NCI-H146 treated with DMSO at 0.1 percent for 48 hours (cell line): ENCODE data around the gene ZNF787.

ENCODE experiments used
- DNase-seq: peaks from one replicate; lab custom pipeline; 2025; ENCODE audit not compliant: unreplicated experiment; lab: John Stamatoyannopoulos, UW

ZNF787 gene

GRCh38 chr19:56123266-56123891 lies 2.3 kb upstream of the ZNF787 start:
- DNase-seq: no peak

DNA sequence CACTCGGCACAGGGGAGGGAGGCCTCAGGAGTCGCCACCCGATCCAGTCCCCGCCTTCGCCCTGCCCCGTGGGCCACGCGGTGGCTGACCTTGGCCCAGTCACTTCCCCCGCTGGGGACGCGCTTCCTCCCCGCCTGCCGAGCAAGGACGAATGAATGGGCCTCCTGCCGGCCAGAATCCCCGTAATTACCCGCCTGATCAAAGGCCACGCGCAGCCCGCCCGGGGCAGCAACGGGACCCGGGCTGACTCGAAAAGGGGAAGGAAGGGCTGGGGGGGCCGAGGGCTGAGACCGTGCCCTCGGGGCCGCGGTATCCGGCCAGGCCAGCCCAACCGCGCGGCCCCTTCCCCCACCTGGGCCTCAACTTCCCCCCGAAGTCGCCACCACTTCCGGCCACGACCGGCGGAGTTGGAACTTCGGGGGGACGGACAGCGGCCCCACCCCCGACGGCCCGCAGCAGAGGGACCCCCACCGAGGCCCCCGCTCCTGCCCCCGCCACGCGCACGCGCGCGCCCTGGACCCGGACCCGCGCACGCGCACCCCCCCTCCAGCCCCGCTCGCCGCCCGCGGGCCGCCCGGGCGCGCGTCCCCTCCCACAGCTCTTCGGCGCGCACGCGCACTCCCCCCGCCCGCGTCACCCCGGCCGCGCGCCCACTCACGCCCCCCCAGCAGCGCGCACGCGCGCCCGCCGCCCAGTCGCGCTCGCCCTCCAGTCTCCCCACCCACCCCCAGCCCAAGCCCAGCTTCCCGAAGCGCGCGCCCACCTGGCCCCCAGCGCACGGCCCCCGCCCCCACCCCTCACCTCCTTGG lies 520 bp downstream of the ZNF787 start:
- peak; percentile 68 for DNase-seq

GRCh38 chr19:56120002-56120370 lies 1.1 kb downstream of the ZNF787 start:
- DNase-seq: no peak

DNA sequence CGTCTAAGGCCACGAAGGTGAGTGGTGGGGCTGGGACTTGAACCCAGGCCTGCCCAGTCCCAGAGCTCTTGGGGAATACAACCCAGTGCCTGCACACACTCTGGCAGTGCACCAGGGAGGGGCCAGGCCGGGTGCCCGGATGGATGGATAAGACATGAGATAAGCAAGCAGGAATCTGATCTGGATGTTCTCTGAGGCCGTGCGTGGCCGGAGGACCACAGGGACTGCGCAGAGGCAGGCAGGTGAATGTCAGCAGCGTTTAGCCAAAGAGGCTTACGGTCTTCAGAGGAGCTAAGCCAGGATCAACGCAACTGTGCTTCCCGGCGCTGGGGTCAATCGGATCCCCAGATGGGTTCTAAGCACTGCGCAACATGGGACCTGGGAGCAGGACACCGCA lies 1.5 kb downstream of the ZNF787 start:
- no peak for DNase-seq

DNA sequence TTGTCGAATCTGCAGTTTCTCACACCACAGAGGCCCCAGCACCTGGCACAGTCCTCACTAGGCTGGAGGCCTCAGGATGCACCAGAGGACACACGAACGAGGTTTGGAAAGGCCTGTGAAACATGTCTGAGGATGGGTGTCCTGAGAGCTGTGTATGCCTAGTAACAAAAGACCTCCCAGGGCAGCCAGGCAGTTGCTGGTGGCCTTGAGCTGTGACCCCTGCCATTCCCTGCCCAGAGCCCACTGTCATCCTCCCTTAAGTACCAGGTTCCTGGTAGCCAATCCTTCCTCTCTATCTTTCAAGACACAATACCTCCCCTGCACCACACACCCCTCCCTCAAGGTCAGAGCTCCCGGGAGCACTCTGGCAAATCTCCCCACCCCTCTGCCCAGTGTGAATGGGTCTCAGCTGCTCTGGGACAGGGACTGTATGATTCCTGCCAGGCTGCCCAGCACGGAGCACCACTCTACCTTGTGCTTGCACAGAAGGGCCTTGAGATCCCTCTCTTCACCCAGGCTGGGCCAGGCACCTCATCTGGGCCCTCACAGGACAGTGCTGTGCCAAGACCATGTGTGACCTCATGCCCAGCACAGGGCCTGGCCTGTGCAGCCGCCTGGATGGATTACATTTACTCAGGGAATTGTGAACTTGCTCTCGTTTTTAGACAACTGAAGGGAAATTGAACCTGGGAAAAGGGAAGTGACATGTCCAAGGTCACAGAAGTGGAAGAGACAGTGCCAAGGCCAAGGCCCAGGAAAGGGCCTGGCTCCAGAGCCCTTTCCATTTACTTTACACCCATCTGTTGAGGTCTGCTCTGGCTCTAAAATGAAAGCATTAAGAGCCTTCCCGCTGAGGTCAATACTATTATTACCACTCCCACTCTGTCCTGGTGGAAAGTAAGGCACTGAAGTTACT lies 2.2 kb downstream of the ZNF787 start:
- no peak for DNase-seq

DNA sequence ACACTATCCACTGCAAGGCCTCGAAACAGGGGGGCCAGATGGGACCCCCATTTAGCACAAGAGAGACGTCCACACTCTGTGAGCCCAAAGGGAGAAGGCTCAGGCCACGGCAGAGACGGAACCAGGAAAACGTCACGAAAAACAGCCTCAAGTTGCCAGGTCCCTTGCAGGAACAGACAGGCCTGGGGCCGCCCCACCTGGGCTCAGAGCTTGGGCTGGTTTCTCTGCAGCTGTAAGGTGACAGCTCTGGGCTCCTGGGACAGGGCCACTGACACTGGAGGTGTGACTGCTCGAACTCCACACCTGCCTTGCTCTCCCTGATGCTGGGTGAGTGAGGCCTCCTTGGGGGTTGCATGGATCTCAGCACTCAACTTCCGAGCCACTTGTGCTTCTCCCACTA lies 3.2 kb downstream of the ZNF787 start:
- DNase-seq: no peak

GRCh38 chr19:56117376-56117884 lies 3.7 kb downstream of the ZNF787 start:
- no peak for DNase-seq

DNA sequence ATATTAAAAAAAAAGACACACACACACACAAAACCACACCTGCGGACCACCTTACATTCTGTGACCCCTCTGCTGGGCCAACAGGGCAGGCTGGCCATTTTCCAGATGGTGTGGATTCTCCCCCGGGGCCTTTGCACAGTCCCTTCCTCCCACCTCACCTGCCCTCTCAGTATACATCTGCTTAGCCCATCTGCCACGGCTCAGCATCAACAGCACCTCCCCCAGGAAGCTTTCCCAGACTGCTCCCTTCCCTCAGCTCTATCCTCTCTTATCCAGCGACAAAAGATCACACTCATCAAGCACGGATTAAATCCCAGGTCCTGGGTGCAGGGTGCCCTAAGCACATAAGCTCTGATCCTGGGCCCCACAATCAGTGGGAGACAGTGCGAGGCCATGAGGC lies 4.5 kb downstream of the ZNF787 start:
- no peak for DNase-seq

GRCh38 chr19:56115490-56115889 lies 5.6 kb downstream of the ZNF787 start:
- DNase-seq: no peak

DNA sequence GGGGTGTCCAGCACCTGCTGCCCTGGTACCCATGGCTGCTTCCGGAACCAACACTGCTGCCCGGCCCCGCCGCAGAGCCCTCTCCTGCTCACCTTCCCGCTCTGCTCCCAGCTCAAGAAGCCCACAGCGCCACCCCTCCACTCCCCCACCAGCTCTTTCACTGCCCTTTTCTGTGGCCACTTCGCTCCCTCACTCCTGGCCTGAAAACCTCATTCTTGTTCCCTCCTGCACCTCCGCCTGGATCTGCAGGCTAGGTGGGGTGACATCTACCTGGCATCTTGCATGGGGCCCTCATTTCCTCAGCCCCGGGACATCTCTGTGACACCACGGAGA lies 6.4 kb downstream of the ZNF787 start:
- DNase-seq: no peak

GRCh38 chr19:56114051-56114777 lies 6.9 kb downstream of the ZNF787 start:
- no peak for DNase-seq

DNA sequence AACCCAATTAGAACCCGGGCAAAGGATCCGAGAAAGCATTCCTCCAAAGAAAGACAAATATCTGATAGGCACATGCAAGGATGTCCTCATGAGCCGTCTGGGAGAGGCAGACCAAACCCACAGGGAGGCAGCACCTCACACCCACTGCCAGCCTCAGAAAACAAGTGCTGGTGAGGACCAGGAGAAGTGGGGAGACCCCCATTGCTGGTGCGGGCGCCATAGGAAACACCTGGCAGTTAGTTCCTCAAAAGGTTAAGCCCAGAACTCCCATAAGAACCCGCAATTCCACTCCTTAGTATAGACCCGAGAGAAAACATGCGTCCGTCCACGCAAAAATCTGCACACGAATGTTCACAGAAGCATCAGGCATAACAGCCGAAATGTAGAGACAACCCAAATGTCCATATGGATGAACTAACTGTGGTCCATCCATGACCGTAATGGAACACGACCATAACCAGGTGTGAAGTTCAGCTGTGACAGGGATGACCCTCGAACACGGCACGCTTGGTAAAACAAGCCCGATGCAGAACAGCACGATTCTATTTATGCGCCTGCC lies 7.9 kb downstream of the ZNF787 start:
- no peak for DNase-seq

DNA sequence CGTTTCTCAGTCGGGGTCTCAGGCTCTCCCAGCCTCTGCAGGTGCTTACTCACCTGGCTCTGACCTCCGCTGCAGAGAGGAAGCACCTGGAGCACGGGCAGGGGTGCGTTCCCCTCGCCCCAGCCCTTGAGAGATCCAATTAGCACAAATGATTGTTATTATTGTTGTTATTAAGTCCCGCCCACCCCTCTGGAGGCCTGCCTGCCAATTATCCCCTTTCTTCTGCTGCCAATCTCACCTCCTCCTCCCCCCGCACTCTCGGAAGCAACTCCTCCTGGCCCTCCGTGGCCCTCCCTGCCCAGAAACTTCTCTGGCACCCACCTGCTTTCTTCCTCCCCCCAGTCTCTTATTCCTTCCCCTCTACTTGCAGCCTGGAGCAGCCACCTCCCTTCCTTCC lies 8.8 kb downstream of the ZNF787 start:
- peak; percentile 88 for DNase-seq

DNA sequence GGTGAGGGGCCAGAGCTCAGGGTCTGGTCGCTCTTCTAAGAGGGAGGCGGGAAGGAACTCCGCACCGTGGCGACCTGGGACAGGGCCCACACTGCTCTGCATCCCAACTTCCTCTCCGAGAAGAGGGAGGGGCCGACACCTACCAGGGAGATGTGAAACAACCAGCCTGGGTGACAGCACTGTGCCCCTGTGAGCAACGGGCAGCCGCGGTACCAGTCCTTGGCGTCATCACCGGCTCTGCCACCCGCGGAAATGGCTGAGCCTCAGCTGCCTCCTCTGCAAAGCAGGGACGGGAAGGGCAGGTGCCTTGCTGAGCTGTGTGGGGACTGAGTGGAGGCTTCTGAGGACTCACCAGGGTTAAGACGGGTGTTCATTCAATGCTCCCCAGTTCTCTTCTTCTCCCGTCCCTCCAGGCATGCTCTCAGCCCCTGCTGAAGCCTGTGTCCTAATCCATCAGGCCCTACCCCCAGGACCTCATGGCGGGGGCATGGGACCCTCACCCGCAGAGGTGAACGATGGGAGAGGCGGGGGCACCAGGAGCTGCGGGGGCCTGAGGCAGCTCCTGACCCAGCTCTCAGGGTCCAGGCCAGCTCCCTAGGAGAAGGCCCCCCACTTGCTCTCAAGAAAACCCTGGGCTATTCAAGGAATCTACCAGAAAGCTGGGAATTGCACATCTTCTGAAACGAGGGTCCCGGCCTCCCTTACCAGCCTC lies 9.3 kb downstream of the ZNF787 start:
- no peak for DNase-seq

- peak; percentile 55 for DNase-seq
These were observed 10.3 kb downstream of the ZNF787 start for GRCh38 chr19:56110515-56111448.

DNA sequence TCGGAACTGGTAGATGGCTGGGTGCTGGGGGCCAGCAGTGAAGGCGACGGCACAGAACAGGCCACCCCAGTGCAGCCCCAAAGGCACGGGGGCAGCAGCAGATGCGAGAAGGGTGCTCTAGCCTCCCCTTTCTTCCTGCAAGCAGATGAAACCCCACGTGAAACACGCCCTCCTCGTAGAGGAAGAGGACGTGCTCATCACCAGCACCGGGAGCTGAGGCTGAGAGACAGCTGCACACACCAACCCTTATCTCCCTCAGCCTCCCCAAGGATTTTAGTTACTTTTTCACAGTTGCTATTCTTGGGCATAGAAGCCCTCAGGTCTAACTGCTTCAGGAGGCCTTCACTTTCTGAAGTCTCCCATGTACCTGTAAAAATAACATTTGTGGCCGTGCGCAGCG lies 11.9 kb downstream of the ZNF787 start:
- no peak for DNase-seq

- DNase-seq: no peak
These were observed 12.5 kb downstream of the ZNF787 start for GRCh38 chr19:56108447-56109195.

- DNase-seq: no peak
These were observed 13.3 kb downstream of the ZNF787 start for GRCh38 chr19:56107626-56108351.
